ENCODE results near the gene IL17RB. TPM values are rescaled to one million over a fixed set of nuclear protein-coding genes. Genes with fewer than 3 reads are reported as not detected.

Gene IL17RB
- total and polyA plus RNA-seq, 4 donors = 0.88 to 7.4 (median 4.4) TPM

DNA sequence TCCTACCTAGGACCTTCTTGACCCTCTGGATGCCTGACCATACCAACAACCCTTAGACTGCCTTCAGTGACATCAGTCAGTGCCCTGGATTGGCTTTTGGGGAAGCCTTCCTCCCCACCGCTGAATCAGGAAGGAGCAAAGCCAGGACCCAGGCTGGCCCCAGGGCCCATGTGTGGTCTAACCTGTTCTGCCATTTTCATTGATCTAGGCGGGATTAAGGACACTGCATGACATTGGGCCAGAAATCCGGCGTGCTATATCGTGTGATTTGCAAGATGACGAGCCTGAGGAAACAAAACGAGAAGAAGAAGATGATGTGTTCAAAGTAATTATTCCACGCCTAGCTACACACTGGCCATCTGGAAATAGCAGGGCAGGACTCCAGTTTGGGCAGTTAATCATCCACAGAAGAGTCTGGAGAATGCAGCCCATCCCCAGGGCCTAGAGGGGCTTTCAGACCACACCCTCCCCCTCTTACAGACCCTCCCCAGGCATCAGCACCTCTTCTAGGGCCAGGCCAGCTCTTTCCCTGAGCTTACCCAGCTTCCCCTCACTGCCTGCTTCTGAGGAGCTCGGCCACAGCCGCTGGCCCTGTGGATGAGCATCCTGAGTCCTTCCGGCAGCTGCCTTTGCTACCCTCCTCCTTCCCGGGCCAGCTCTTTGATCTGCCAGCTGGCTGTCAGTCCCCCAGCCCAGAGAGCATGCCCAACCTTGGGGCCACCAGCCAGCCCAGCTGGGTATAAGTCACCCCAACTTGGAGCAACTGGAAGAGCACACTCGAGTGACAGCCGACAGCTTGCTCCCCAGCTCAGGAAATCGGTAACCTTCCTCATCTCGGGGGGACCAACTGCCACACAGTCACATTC, 46.1 kb upstream of the IL17RB start:
- Histone ChIP-seq H3K4me1 (ENCODE audit: control insufficient read depth in 5 of 5, insufficient read depth in 5 of 5, low read length in 5 of 5) (peaks cover 0 to 6% (median 0%) of the 10 kb centered on the region in 5 donors), H3K36me3 (ENCODE audit: control insufficient read depth in 4 of 4, insufficient read depth in 4 of 4, low read length in 4 of 4) (peaks cover 0 to 35% (median 9%) of the 10 kb centered on the region in 4 donors), H3K27ac (ENCODE audit: low read depth in 1 of 2, low read length in 1 of 2) (no peak overlapping the region), H3K4me3 (no peak overlapping the region), H3K9ac (ENCODE audit: insufficient read depth in 1 of 2, low read length in 2 of 2) (no peak overlapping the region), H3K27me3 (ENCODE audit: control insufficient read depth in 3 of 3, insufficient read depth in 3 of 3, low read length in 2 of 3) (no peaks in the 10 kb centered on the region), H3K9me3 (ENCODE audit: control insufficient read depth in 4 of 4, insufficient read depth in 3 of 4, low read length in 3 of 4) (no peaks in the 10 kb centered on the region)
- TF ChIP-seq, protein P1, sequence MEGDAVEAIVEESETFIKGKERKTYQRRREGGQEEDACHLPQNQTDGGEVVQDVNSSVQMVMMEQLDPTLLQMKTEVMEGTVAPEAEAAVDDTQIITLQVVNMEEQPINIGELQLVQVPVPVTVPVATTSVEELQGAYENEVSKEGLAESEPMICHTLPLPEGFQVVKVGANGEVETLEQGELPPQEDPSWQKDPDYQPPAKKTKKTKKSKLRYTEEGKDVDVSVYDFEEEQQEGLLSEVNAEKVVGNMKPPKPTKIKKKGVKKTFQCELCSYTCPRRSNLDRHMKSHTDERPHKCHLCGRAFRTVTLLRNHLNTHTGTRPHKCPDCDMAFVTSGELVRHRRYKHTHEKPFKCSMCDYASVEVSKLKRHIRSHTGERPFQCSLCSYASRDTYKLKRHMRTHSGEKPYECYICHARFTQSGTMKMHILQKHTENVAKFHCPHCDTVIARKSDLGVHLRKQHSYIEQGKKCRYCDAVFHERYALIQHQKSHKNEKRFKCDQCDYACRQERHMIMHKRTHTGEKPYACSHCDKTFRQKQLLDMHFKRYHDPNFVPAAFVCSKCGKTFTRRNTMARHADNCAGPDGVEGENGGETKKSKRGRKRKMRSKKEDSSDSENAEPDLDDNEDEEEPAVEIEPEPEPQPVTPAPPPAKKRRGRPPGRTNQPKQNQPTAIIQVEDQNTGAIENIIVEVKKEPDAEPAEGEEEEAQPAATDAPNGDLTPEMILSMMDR (IDR thresholded peaks at IDR 0.05; ENCODE audit: control extremely low read depth, extremely low read depth) = no peak
- no peak for DNase-seq
- no peak for ATAC-seq (ENCODE audit: insufficient read depth, low FRiP score)
- WGBS, 2 donors = 86 to 92% methylated on average over 16 of the region's 16 CpGs

DNA sequence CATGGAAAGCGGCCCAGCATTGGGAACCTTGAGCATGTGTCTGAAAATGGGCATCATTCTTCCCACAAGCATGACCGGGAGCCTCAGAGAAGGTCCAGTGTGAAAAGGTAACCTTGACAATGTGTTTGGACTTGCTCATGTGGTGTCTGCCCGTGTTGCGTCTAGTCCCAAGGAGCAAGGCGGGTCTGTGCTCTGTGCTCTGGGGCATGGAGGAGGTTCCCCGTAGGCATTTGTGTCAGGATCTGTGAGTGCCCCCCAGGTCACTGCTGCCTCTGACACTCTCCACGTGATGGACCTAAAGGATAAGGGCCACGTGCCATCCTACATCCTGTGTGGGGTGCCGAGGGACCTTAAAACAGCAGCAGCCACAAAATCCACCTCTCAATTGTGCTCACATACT, 45.0 kb upstream of the IL17RB start:
- WGBS, 2 donors = 91 to 93% methylated on average over 9 of the region's 9 CpGs
- H3K9ac ChIP-seq (ENCODE audit: insufficient read depth in 1 of 2, low read length in 2 of 2) = no peak overlapping the region
- no peak overlapping the region for H3K4me3 ChIP-seq
- no peaks in the 10 kb centered on the region for H3K9me3 ChIP-seq (ENCODE audit: control insufficient read depth in 4 of 4, insufficient read depth in 3 of 4, low read length in 3 of 4)
- peaks cover 0 to 38% (median 10%) of the 10 kb centered on the region in 4 donors for H3K36me3 ChIP-seq (ENCODE audit: control insufficient read depth in 4 of 4, insufficient read depth in 4 of 4, low read length in 4 of 4)
- H3K4me1 ChIP-seq (ENCODE audit: control insufficient read depth in 5 of 5, insufficient read depth in 5 of 5, low read length in 5 of 5) = peaks cover 0 to under 1% (median 0%) of the 10 kb centered on the region in 5 donors
- ATAC-seq (ENCODE audit: insufficient read depth, low FRiP score) = no peak
- peak in 1 of 3 donors; percentile 2 for DNase-seq
- no peaks in the 10 kb centered on the region for H3K27me3 ChIP-seq (ENCODE audit: control insufficient read depth in 3 of 3, insufficient read depth in 3 of 3, low read length in 2 of 3)
- no peak overlapping the region for H3K27ac ChIP-seq (ENCODE audit: low read depth in 1 of 2, low read length in 1 of 2)
- TF ChIP-seq, protein P1 (IDR thresholded peaks at IDR 0.05; ENCODE audit: control extremely low read depth, extremely low read depth) = no peak

- H3K4me3 ChIP-seq = no peak overlapping the region
- TF ChIP-seq, protein P1 (IDR thresholded peaks at IDR 0.05; ENCODE audit: control extremely low read depth, extremely low read depth) = no peak
- WGBS, 2 donors = 84 to 90% methylated on average over 8 of the region's 8 CpGs
- peaks cover 0 to 44% (median 12%) of the 10 kb centered on the region in 4 donors for H3K36me3 ChIP-seq (ENCODE audit: control insufficient read depth in 4 of 4, insufficient read depth in 4 of 4, low read length in 4 of 4)
- ATAC-seq (ENCODE audit: insufficient read depth, low FRiP score) (no peak), DNase-seq (no peak)
- no peak overlapping the region for H3K9ac ChIP-seq (ENCODE audit: insufficient read depth in 1 of 2, low read length in 2 of 2)
- H3K9me3 ChIP-seq (ENCODE audit: control insufficient read depth in 4 of 4, insufficient read depth in 3 of 4, low read length in 3 of 4) = no peaks in the 10 kb centered on the region
- no peak overlapping the region for H3K27ac ChIP-seq (ENCODE audit: low read depth in 1 of 2, low read length in 1 of 2)
- H3K27me3 ChIP-seq (ENCODE audit: control insufficient read depth in 3 of 3, insufficient read depth in 3 of 3, low read length in 2 of 3) = no peaks in the 10 kb centered on the region
- no peaks in the 10 kb centered on the region for H3K4me1 ChIP-seq (ENCODE audit: control insufficient read depth in 5 of 5, insufficient read depth in 5 of 5, low read length in 5 of 5)
Observed at GRCh38 chr3:53802256-53802880, 44.0 kb upstream of the IL17RB start.
